GM21576 (cell line): Measurements from ENCODE around the gene CDK5R2.
A peak's percentile ranks its signal among the peaks of the same experiment; 100 is the strongest.
"Not testable (repeated sequence)": the region's sequence is repeated elsewhere in the genome, so short reads cannot be mapped to it uniquely, and the experiment has no call there.

Experiments
- ATAC-seq: cut with Tn5 transposase; IDR thresholded peaks from one replicate; pipeline ENCODE4 v1.9.1; 2021; ENCODE audit warnings: mild to moderate bottlenecking, moderate library complexity; ENCODE audit not compliant: unreplicated experiment

Gene CDK5R2

GRCh38 chr2:218959141-218959731 lies at the start of gene CDK5R2:
CDK5R2 (plus strand) TSS chr2:218959666; CDS start chr2:218959821, 155 bp downstream.
- ATAC-seq, result peak; percentile 96

GRCh38 chr2:218910741-218911140 lies 48.7 kb upstream of the CDK5R2 start:
- ATAC-seq, result no peak

- no peak for ATAC-seq
These were observed 39.0 kb upstream of the CDK5R2 start for GRCh38 chr2:218920504-218920903.

GRCh38 chr2:218924757-218925156 lies 34.7 kb upstream of the CDK5R2 start:
- no peak for ATAC-seq

GRCh38 chr2:218925434-218925833 lies 34.0 kb upstream of the CDK5R2 start:
- no peak for ATAC-seq

- no peak for ATAC-seq
These were observed 32.0 kb upstream of the CDK5R2 start for GRCh38 chr2:218927422-218927821.

GRCh38 chr2:218927876-218928275 lies 31.6 kb upstream of the CDK5R2 start:
- ATAC-seq, result no peak

GRCh38 chr2:218930488-218930887 lies 29.0 kb upstream of the CDK5R2 start:
- ATAC-seq, result not testable (repeated sequence)

GRCh38 chr2:218931751-218932150 lies 27.7 kb upstream of the CDK5R2 start:
- not testable (repeated sequence) for ATAC-seq

- ATAC-seq, result no peak
These were observed 14.6 kb upstream of the CDK5R2 start for GRCh38 chr2:218944759-218945404.

GRCh38 chr2:218946621-218947020 lies 12.8 kb upstream of the CDK5R2 start:
- no peak for ATAC-seq

GRCh38 chr2:218952160-218952559 lies 7.3 kb upstream of the CDK5R2 start:
- no peak for ATAC-seq

GRCh38 chr2:218953366-218953954 lies 6.0 kb upstream of the CDK5R2 start:
- ATAC-seq, result no peak

GRCh38 chr2:218954541-218955300 lies 4.7 kb upstream of the CDK5R2 start:
- ATAC-seq, result no peak

GRCh38 chr2:218956039-218956438 lies 3.4 kb upstream of the CDK5R2 start:
- ATAC-seq, result no peak

GRCh38 chr2:218957671-218958070 lies 1.8 kb upstream of the CDK5R2 start:
- no peak for ATAC-seq

GRCh38 chr2:218958276-218958675 lies 1.2 kb upstream of the CDK5R2 start:
- no peak for ATAC-seq

- no peak for ATAC-seq
These were observed 369 bp downstream of the CDK5R2 start for GRCh38 chr2:218959761-218960308.

- ATAC-seq, result no peak
These were observed 1.1 kb downstream of the CDK5R2 start for GRCh38 chr2:218960309-218961165.

- ATAC-seq, result no peak
These were observed 1.8 kb downstream of the CDK5R2 start for GRCh38 chr2:218961229-218961628.
